Activated CD4-positive, CD25-positive, alpha-beta regulatory T cell treated with anti-CD3 and anti-CD28 coated beads, Interleukin-2, amount 50 U/mL, for 72 hours (primary cell): ENCODE data around the gene VTI1B.
"Not testable (repeated sequence)": the region's sequence is repeated elsewhere in the genome, so short reads cannot be mapped to it uniquely, and the experiment has no call there.

Experiments
- DNase-seq: peaks from one replicate; pipeline ENCODE4 v3.0.0; 2021

VTI1B gene

DNA sequence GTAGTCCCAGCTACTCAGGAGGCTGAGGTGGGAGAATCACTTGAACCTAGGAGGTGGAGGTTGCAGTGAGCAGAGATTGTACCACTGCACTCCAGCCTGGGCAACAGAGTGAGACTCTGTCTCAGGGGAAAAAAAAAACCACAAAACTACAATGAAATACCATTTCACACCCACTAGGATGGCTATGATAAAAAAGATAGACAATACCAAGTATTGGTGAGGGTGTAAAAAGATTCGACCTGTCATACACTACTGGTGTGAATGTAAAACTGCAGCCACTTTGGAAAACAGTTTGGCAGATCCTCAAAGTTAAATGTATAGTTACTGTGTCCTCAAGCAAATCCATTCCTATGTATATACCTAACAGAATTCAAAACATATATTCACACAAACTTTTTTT, 48.3 kb downstream of the VTI1B start:
- DNase-seq, result not testable (repeated sequence)

DNA sequence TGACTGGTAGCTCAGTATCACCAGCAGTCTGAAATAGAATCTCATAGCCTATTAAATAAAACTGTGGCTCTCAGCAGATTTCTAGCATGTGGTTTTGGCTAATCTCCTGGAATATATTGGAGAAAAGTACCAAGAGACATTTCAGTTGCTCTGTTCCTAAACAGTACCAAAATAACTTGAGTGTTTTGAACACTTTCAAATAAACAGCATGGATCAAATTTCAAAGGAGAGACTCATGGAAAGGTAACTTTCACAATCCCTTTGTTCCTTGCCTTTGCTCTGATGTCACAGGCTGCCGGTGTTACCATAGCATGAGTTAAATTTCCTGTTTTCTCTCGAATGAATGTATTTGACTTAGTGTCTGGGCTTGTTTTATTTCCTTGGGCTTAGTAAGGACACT, 51.3 kb downstream of the VTI1B start:
- DNase-seq, result no peak

DNA sequence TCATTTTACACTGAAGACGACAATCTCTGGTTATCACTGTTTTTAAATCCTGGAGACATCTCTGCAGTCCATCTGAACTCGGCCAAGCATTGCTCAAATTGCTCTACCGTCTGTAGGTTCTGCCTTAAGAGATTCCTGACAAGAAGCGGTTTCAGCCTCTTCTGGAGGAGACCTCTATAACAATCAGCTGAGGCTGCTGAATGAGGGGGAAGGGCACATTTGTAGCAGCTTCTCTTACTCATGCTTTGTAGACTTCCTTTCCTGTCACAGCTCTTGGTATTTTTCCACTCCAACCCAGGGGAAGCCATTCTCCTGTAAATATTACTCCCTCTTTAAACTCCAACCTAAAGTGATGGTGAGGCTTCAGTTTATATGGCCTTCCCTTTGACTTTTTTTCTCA, 51.8 kb downstream of the VTI1B start:
- DNase-seq, result no peak

DNA sequence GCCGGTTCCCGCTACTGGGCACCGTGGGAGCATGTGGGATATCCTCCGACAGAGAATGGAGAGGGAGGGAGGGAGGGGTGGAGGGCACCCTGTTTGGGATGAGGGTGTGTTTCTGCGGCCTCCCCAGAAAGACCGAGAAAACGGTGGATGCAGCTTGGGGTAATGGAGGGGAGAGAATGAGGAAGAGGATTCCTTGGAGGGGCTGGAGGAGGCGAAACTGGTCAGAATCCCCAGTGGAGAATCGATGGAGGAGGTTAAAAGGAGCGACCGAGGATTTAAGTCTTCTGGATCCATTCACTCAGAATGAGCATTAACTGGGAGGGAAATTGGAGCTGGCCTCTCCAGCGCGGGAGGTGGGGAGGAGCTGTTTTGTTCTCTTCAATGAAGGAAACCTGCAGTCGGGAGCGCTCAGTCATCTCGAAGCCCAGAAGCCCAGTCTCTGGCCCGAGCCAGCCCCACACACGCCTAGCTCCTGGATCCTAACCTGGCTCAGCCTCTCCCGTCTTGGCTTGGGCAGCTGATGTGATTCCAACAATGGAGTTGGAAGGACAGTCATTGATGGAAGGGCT, 54.1 kb downstream of the VTI1B start:
- no peak for DNase-seq

DNA sequence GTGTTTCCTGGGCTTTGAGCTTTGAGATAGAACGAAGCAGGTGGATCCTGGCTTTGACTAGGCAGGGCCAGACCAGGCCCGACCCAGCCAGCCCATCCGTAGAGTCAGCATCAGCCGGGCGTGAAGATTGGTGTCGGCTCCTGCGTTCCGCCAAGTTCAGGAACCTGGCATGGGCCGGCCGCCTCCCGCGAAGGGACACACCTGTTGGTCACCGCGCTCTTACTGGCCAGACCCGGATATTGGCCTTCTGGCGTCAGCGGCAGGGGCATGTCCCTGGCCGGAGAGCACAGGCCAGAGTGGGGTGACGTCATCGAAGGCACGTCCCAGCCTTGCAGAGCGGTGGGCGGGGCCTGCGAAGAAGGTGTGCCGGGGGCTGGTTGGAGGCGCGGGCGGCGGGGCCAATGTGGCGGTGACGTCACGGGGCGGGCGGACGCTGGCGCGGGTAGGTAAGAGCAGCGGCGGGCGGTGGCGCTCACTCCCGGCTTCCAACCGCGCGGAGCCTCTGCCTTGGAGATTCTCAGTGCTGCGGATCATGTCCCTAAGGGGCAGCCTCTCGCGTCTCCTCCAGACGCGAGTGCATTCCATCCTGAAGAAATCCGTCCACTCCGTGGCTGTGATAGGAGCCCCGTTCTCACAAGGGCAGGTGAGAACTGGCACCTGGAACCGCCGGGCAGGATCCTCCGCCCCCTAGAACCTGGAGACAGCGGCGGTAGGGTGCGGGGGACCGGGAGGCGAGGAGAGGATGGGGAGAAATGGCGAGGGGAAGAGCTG, 54.8 kb downstream of the VTI1B start, which contains the start of gene ARG2:
TSS of gene ARG2 (plus strand) at position 475 of the 771 bp plus-strand sequence. CDS start at position 533, 58 bp downstream.
- DNase-seq, result peak; percentile 98

DNA sequence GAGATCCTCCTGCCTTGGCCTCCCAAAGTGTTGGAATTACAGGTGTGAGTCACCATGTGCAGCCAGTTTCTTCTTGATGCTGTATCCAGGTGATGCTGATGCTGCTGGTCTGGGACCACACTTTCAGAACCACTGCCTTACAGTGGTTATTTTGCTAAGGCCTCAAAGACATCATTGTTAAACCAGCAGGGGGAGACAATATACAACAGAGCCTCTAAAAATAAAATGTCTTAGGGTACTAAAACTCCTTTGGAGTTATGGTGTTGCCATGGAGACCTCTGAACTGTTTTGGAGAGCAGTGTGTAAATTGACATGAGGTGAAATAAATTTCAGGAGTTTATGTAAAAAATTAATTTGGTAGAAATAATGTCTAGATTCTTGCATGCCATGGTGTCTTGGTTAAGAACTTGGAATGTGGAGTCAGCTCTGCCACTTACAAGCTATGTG, 55.8 kb downstream of the VTI1B start:
- no peak for DNase-seq

DNA sequence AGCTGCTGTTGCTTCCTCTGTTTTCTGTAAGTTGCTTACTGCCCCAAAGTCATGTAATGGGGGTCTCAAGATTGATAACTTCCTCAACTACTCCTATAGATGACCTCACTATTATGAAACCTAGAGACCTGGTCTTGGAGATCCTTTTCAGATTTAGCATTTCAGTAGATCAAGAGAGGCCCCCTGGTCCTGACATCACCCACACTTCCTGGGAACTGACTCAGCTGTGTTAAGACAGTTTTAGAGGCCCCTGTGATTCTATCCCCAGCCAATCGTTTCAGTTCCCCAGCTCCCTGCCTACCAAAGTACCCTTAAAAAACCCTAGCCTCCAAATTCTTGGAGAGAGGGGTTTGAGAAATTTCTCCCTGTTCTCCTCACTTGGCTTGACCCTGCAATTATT, 63.9 kb downstream of the VTI1B start:
- DNase-seq, result no peak

DNA sequence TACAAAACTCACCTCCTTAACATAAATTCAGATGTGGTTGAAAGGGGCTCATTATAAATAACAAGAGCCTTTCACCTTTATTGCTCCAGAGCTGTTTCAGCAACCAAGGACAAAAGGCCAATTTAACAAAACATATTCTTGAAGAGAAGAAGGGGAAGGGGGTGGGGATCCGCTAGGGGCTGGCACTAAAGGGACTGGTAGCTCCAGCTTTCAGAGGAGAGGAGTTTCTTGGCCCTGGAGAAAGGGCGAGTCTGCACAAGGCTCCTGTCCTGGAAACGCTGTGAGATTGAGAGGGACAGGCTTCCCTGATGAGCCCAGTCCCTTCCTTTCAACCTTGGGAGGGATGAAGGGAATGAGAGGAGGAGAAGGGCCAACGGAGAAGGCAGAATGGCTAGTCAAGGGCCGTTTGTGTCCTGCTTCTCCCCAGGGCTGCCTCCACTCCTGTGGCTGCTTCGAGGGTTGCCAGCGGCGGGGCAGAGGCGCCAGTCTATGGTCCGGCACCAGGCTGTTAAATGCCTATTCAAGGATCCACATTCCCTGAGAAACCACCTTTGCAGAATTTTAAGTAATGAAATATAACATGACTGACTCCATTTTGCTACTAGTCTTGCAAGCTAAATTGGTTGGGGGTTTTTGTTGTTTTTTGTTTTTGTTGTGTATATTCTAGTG, 64.7 kb downstream of the VTI1B start:
- no peak for DNase-seq

DNA sequence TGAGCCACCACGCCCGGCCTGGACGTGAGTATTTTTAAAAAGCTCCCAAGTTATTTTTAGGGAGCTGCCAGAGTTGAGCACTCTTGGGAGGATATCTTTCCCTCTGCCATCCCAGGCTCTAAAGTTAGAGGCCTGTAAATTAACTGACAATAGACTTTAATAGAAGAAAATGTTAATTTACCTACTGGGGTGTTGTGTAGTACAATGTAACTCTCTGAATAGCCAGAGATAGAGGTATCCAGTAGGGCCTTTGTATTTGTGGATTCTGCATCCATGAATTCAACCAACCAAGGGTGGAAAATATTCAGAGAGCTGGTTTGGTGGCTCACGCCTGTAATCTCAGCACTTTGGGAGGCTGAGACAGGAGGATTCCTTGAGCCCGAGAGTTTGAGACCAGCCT, 66.8 kb downstream of the VTI1B start:
- DNase-seq, result no peak

DNA sequence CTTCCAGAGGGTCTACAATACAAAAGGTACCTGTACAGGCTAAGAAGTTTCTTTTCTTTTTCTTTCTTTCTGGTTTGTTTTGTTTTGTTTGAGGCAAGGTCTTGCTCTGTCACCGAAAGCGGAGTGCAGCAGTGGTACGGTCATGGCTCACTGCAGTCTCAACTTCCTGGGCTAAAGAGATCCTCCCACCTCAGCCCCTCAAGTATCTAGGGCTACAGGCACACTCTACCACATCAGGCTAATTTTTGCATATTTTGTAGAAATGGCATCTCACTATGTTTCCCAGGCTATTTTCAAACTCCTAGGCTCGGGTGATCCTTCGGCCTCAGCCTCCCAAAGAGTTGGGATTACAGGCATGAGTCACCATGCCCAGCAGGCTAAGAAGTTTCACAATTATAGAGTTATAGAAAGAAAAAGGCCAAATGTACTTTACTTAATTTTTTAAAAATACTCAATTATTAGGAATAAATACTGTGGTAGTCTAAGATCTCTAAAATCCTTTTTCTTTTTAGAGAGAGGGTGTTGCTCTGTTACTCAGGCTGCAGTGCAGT, 71.4 kb downstream of the VTI1B start:
- no peak for DNase-seq

DNA sequence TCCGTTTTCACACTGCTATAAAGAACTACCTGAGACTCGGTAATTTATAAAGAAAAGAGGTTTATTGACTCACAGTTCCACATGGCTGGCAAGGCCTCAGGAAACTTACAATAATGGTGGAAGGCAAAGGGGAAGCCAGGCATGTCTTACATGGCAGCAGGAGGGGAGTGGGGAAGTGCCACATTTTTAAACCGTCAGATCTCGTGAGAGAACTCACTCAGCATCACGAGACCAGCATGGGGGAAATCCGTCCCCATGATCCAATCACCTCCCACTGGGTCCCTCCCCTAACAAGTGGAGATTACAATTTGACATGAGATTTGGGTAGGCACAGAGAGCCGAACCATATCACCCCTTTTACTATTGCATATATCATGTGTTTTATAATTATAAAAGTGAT, 72.4 kb downstream of the VTI1B start:
- no peak for DNase-seq

DNA sequence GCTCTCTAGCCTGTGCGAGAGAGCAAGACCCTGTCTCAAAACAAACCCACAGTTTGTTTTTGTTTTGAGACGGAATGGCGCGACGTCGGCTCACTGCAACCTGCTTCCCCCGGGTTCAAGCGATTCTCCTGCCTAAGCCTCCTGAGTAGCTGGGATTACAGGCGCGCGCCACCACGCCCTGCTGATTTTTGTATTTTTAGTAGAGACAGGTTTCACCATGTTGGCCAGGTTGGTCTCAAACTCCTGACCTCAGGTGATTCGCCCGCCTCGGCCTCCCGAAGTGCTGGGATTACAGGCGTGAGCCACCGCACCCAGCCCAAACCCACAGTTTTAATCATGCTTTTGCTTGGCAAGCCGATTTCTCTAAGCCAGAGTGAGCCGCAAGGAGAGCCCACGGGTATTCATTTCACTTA, 73.9 kb downstream of the VTI1B start:
- not testable (repeated sequence) for DNase-seq

DNA sequence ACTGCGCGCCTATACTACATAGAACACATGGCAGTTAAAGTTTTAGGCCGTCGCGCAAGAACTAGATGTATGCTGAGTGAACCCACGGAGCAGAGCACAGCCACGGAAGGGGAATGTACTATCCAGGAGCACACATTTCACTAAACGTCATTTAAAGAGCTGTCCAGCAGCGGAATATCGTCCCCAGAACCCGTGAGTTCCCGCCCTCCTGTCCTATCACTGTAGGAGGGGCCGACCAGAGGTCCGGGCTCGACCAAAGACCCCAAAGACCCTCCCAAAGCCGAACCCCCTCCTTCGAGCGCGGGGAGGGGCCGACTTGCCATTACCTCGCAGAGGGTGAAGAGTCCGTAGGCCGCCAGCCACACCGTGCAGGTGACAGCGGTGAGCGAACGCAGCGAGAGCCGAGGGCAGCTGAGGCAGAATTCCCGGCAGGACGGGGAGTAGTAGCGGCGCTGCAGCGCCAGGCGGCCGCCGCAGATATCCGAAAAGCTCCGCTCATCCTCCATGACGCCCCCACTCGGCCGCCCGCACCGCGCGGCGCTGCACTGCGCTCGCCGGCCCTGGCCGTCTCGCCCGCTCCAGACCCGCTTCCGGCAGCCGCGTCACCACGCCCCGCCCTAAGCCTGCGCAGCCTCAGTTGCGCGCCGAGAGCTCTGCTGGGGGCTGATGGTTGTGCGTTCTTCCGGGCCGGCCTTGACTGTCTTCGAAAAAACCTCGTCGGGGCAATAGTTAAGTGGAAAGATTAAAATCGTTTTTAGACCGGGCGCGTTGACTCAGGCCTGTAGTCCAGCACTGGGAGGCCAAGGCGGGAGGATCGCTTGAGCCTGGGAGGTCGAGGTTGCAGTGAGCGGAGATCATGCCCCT, 74.5 kb downstream of the VTI1B start, which contains the start of gene PIGH:
TSS of gene PIGH (minus strand) at position 571 of the 864 bp plus-strand sequence. CDS start at position 506, 65 bp downstream.
- DNase-seq, result peak; percentile 95
